IPS-NIHi7 (cell line): Measurements from ENCODE around the gene PAQR9.
"Not testable (repeated sequence)": the region's sequence is repeated elsewhere in the genome, so short reads cannot be mapped to it uniquely, and the experiment has no call there.

Experiments used
- DNase-seq: peaks from one replicate; pipeline ENCODE4 v3.0.0; 2012; ENCODE audit warnings: mixed read lengths; ENCODE audit errors: extremely low spot score

The PAQR9 gene, protein sequence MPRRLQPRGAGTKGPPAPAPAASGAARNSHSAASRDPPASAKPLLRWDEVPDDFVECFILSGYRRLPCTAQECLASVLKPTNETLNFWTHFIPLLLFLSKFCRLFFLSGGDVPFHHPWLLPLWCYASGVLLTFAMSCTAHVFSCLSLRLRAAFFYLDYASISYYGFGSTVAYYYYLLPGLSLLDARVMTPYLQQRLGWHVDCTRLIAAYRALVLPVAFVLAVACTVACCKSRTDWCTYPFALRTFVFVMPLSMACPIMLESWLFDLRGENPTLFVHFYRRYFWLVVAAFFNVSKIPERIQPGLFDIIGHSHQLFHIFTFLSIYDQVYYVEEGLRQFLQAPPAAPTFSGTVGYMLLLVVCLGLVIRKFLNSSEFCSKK

DNA sequence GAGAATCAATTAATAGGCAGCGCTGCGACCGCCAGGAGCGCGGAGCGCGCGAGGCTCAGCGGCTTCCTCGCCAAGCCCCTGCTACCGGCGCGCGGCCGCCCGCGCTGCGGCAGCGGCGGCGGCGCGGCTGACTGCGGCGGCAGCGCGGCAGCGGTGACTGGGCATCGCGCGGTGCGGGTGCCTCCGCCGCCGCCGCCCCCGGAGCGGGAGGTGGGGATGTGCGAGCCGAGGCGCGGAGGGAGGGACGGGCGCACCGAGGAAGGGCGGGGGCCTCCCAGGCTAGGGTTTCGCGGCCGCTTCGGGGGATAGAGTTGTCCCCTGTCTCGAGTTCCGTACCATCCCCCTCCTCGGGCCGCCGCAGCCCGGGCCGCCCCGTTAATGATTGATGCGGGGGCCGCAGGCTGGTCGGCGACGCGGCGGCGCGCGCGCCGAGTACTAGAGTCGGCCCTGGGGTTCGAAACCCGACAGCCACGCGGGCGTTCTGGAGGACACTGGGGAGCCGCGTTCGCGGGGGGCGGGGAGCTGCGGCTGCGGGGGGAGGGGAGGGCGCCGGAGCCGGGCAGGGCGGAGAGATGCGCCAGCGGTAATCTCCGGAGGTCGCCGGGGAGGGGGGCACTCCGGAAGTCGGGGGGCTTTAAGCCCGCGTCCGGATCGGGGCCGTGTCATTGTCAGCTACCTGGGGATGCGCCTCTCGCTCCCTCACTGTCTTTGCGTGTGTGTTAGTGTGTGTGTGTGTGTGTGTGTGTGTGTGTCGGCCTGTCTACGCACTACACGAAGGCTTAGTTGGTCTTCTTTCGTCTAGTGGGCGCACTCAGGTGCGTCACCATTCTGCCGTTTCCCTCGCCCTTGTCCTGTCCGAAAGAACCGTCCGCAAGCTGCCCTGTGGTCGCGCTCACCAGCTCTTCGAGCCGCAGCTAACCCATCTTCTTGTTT is at the start of gene PAQR9:
PAQR9 (minus strand) TSS at position 159 of the 933 bp plus-strand sequence. CDS start 338 bp downstream, outside the sequence.
- DNase-seq, result peak; percentile 72

DNA sequence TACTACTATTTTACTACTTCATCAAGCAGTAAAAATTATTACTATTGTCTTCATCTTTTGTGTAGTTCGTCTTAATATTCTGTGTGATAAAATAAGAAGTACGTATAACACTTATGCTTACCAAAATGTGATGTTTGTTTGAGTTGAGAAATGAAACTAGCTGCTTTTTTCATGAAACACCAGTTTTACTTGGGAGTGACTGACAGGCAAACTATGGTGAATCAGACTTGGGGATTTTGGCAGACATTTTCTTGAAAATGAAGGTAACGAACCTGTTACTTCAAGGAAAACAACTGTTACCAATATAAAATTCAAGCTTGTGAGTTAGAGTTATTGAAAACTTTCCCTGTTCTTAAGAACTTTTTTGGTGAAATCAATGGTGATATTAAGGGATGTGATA is 48.2 kb upstream of the PAQR9 start:
- DNase-seq, result no peak

DNA sequence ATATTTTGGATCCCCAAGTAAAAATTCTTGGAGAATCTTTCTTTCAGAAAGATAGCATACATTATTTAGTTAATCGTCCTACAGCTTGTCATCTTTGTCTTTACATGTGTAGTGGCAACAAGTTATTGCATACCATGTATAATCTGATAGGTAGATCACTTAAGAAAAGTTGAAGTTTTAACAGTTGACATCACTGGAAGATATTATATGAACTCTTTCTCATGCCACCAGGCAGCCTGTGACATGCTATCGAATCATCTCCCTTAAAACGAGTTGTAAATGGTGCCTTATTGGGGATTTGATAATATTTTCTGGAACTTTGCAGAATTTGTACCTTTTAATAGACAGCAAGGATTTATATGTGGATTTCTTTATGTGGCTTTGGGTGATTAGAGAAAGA is 46.5 kb upstream of the PAQR9 start:
- no peak for DNase-seq

DNA sequence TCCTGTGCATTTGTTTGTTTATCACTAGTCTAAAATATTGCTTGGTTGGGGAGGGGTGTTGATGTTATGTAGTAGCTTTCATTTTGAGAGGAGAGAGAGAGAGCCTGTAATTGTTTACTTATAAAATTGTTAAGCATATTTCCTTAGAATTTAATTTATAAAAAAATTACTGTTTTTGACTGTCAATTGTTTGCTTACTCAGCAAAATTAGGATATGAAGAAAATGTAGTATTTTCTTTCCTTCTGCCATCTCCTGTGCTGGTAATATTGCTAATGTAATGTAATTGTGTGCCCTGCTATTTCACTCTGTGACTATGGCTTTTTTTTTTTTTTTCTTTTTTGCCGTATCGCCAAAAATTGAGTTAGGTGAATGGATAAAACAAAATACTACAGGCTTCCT is 41.3 kb upstream of the PAQR9 start:
- DNase-seq, result no peak

DNA sequence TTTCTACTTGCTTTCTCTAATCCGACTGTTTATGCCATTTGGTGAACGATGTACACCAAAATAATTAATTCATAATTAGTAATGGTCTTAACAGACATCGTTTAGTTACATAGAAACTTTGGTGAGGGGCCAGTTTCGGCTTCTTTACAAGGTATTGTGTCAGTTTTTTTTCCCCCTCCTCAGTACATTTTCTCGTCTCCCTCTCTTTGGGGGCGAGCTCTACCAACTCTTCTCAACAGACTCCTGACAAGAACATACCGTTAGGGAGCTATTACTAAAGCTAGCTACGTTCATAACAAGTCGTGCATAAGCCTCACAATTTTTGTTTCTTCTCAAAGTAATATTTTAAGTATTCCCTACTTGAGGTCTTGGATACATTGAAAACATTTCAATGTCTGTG is 39.3 kb upstream of the PAQR9 start:
- no peak for DNase-seq

DNA sequence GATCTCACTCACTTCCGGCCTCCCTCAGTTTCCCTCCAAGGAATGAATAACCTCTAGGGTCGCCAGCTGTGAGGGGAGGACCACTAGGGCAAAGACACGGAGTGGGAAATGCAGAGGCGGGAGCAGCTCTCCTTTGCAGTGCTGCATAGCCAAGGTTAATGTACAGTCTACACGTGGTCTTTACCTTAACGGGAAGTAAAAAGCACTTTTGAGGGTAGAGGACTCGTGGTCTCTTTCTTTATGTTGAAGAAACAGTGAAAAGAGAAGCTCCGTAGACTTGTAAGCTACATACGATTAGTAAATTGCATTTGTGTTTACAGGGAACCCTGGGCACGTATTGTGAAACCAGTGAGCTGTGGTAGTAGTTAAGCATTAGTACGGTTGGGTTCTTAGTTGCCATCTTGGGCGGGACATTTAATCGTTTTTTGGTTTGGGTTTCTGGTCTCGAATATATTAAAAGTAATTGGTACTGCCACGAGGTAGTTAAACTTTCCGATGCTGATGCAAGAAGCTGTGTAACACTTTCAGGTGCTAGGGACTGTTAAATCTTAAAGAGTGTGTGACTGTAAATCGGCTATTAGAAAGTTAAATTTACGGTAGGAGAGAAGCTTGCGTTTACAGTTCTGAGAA is 38.7 kb upstream of the PAQR9 start:
- DNase-seq, result no peak

DNA sequence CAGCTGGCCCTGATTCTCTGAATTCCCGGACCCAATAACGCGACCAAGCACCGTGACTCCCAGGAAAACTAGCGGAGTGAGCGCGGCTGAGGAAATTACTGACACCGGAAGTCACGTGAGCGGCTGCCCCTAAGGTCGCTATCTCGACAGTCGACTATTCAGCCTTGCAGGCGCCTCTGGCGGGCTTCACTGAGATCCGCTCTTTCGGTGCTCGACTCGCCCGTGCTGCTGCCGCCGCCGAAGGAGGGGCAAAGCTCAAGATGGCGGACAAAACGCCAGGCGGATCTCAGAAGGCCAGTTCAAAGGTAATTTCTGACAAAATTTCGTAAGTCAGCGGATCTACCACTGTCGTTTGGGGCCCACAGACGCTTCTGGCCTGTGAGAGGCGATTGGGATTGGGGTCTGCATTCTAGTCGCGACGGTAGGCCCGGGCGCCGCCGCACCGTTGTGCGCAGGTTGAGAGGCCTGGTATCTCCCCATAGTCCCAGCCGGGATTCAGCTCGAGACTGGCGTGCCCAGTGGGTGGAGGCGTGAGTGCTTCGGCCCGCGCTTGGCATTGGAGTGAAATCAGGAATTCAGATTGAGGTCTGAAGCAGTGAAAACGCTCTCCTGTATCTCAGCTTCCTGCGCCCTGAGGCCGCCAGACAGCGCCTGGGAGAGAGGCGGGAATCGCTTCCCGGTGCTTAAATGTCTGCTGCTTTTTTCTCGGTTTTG is 38.1 kb upstream of the PAQR9 start, which contains the start of gene U2SURP:
U2SURP (plus strand) TSS at position 202 of the 714 bp plus-strand sequence; CDS start at position 261, 59 bp downstream.
- peak; percentile 97 for DNase-seq

DNA sequence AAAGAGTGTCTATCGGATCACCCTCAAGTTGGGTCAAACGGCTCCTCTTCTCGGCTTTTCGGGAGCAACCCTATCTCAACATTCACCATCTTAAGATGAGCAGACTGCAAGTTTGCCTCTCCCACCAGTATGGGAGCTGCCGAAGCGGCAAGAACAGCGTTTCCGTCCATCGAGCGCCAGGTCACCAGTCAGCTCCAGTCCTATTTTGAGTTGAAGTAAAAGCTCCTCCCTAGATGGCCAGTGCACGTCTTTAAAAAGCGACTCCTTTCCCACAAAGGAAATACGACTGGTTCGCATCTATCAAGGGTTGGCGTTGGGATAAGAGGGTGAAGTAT is 37.5 kb upstream of the PAQR9 start:
- no peak for DNase-seq

DNA sequence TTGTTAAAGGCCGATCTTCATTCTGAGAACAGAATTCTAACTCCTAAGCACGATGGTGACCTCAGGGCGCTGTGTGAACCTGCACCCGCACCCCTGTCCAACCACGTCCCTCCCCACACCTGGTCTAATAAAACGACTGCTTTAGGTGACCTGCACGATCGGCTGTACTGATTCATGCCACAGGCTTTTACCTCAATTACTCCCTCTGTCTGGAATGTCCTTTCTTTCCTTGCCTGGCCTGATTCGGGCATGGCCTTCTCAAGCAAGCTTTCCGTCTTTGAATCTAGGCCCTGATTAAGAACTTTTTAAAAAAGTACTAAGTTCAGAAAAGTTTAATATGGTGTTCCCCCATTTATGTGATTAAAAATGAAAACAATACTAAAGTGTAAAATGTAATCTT is 37.1 kb upstream of the PAQR9 start:
- DNase-seq, result peak; percentile 18

DNA sequence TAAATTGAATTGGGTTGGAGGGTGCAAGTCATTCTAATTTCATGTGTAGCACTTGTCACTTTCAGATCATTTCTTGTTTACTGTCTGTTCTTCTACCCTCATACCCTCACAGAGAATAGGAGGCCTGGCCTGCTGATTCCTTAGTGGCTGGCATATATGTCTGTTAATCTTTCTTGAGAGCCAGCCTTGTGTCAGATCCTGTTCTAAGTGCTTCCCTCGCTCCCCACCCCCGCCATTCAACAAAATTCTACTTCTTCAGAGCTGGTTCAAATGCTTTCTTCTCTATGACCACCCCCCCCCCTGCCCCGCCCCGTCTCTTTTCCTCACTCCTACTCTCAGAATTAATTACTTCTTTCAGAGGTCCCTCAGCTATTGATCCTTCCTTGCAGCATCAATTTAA is 36.4 kb upstream of the PAQR9 start:
- no peak for DNase-seq

DNA sequence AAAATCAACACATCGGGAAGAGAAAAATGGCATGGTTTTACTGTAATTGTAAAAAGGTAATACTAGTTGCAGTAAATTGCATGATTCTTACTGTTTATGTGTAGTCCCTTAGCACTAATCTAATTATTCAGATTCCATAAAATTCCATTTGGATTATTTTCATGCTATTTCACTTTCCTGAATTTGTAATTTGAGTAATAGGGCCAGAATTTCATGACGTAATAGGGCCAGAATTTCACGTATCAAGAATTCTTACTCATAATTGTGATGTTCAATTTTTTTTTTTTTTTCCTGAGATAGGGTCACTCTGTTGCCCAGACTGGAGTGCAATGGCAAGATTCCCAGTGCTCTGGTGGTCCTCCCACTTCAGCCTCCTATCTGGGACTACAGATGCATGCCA is 35.0 kb upstream of the PAQR9 start:
- no peak for DNase-seq

DNA sequence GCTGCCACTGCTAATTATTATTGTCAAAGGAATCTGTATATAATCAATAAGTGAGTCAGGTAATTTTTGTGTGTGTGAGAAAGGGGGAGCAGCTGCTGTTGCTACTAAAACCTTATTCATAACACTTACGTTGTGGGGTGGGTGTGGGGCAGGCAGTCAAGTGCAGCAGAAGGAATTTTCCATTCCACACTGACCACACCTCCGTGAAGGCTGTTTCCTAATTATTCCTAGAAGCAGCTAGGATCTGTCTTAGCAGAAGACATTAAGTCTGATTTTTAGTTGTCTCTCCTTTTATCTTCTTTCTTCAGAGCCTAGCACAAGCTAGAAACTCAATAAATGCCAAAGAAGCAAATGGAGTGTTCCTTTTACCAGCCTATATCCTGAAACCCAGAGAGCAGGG is 33.9 kb upstream of the PAQR9 start:
- no peak for DNase-seq

DNA sequence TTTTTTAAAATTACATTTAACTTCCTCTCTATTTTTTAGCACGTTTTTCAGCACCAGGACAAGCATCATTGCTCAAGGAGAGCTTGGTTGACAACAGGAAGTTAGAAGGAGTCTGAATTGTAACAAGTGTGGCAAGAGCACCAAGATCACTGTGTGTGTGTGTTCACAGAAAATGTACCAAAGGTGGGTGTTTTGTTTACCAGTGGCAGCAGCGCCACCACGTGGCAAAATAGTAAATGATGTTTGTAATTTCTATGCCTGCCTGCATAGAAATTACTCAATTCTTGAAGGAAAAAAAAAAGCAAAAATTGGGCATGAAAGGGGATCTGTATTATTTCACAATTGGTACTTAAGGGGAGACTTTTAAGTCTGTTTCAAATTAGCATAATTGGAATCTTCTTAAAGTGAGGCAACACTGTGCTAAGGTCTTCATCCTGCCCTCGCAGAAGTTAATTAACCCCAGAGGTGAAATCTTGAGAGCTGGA is 30.5 kb upstream of the PAQR9 start:
- DNase-seq, result peak; percentile 59

DNA sequence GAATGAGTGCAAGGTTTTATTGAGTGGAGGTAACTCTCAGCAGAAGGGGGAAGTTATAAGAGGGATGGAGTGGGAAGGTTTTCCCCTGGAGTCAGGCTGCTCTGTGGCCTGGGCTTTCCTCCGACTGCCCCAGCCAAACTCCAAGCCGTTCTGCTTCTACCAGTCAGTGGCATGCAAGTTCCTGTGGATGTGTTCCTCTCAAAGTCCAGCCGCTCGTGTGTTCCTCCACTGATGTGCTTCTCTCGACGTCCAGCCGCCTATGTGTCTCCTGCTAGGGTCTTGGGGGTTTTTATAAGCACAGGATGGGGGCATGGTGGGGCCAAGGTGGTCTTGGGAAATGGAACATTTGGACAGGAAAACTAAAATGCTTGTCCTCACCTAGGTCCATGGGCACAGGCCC is 28.8 kb upstream of the PAQR9 start:
- no peak for DNase-seq

DNA sequence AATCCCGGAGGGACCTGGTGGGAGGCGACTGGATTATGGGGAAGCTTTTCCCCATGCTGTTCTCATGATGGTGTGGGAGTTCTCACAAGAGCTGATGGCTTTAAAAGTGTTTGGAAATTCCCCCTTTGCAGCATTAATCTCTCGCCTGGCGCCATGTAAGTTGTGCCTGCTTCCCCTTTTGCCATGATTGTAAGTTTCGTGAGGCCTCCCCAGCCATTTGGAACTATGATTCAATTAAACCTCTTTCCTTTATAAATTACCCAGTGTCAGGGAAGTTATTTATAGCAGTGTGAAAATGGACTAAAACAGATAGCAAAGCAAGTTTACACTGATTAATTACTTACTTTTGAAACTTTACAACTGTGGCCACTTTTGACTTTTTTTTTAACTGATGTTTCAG is 27.2 kb upstream of the PAQR9 start:
- DNase-seq, result no peak

DNA sequence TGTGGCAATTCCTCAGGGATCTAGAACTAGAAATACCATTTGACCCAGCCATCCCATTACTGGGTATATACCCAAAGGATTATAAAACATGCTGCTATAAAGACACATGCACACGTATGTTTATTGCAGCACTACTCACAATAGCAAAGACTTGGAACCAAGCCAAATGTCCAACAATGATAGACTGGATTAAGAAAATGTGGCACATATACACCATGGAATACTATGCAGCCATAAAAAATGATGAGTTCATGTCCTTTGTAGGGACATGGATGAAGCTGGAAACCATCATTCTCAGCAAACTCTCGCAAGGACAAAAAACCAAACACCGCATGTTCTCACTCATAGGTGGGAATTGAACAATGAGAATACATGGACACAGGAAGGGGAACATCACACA is 25.4 kb upstream of the PAQR9 start:
- DNase-seq, result not testable (repeated sequence)

DNA sequence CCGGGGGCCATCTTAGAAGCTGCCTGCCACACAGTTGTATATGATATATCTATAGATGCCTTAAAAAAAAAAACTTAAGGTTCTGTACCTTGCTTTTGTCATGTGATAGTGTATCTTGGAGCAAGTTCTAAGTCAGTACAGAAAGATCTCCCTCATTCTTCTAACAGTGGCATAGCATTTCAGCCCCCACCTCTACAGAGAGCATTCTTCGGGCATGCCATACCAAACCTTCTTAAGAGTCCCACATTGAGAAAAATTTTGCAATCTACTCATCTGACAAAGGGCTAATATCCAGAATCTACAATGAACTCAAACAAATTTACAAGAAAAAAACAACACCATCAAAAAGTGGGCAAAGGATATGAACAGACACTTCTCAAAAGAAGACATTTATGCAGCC is 24.7 kb upstream of the PAQR9 start:
- DNase-seq, result not testable (repeated sequence)

DNA sequence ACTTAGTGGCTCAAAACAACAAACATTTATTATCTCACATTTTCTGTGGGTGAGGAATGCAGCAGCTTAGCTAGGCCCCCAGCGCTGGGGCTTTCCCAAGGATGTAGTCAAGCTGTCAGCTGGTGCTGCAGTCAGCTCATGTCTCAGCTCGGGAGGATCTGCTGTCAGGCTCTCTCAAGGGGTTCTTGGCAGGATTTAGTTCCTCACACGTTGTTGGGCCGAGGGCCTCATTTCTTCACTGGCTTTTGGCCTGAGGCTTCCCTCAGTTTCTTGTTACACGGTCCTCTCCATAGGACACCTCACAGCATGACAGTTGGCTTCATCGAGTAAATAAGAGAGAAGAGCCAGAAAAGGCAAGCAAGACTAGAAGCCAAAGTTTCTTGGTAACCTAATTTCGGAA is 24.2 kb upstream of the PAQR9 start:
- peak; percentile 36 for DNase-seq

DNA sequence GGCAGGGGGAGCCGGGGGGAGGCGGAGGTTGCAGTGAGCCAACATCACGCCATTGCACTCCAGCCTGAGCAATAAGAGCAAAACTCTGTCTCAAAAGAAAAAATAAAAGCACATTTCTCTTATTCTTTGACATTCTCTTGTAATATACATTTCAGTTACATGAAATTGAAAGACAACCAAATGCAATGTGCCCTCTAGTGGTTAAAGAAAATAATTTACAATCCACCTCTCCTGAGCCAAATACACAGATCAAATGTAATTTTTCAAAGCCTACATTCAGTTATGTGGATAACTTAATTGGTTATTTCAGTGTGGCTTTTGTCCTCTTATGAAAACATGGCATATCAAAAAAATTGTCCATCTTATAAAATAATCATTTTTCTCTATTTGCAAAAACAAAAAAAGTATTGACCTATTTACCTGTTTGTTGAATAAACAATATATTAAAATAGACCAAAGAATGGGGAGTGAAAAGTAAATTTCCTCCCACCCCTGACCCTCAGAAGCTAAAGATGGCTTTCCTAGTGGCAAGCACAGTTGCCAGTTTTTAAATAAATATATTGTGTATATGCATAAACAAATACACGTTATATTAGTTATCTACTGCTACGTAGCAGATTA is 23.7 kb upstream of the PAQR9 start:
- DNase-seq, result peak; percentile 35

DNA sequence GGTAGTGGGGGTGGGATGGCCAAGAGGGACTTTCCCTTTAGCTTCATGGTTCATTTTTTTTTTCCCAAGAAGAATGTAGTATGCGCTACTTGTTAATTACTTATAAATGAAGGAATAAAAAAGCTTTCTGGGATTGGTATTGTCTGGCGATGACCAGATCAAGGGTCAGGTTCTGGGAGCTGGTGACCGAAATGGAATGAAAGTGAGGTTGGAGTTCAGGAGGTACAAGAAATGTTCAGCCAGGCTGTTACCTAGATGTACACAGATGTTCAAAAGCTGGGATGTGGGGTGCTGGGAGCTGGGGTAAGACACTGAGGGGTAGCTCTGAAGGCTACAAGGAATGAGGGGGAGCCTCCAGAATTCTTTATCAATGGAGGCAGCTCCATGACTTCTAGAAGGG is 20.8 kb upstream of the PAQR9 start:
- DNase-seq, result no peak

DNA sequence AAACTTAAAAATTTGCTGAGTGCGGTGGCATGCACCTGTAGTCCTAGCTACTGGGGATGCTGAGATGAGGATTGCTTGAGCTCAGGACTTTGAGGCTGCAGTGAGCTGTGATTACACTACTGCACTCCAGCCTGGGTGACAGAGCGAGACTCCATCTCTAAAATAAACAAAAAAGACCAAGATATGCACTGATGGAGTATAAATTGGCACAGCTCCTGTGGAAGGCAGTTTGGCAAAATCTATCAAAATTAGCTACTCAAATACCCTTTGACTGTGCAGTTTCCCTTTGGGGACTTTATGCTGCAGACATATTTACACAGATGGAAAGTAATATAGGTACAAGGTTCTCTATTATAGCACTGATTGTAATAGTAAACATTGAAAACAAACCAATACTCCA is 19.8 kb upstream of the PAQR9 start:
- DNase-seq, result no peak
